Measurements from ENCODE around the gene ZNF467.

The ZNF467 gene

DNA sequence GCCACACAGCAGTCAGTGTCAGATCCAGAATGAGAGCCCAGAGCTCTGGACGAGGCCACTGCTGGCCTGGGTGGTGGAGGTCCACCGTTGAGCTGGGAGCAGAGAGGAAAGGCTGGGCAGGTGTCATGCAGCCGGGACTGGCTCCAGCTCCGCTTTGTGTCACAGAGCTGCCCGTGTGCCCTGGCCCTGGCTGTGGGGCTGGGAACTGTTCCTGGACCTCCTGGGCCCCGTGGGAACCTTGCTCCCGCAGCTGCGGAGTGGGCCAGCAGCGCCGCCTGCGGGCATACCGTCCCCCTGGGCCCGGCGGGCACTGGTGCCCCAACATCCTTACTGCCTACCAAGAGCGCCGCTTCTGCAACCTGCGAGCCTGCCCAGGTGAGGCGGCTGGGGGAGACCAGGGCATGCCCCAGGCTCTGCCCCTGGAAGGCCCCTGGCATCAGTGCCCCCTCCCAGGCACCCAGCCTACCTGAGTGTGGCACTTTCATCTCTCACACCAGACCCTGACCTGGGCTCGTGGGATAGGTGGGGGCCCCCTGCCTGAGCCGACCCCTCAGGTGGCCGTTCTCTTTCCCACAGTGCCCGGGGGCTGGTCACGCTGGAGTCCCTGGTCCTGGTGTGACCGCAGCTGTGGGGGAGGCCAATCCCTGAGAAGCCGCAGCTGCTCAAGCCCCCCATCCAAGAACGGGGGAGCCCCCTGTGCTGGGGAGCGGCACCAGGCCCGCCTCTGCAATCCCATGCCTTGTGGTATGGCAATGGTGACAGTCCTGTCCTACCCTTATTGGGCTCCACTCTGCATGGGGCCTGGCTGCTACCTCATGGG, 46.0 kb upstream of the ZNF467 start:
- DNase-seq (ENCODE audit: low spot score), result no peak
- in situ Hi-C loops (cut with MboI; ENCODE audit: low sequenced_read_pairs, unreplicated experiment), result no loop called here
- TF ChIP-seq, protein P1, sequence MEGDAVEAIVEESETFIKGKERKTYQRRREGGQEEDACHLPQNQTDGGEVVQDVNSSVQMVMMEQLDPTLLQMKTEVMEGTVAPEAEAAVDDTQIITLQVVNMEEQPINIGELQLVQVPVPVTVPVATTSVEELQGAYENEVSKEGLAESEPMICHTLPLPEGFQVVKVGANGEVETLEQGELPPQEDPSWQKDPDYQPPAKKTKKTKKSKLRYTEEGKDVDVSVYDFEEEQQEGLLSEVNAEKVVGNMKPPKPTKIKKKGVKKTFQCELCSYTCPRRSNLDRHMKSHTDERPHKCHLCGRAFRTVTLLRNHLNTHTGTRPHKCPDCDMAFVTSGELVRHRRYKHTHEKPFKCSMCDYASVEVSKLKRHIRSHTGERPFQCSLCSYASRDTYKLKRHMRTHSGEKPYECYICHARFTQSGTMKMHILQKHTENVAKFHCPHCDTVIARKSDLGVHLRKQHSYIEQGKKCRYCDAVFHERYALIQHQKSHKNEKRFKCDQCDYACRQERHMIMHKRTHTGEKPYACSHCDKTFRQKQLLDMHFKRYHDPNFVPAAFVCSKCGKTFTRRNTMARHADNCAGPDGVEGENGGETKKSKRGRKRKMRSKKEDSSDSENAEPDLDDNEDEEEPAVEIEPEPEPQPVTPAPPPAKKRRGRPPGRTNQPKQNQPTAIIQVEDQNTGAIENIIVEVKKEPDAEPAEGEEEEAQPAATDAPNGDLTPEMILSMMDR (IDR thresholded peaks at IDR 0.05; ENCODE audit: borderline replicate concordance, control extremely low read depth, extremely low read depth, insufficient read depth, missing control alignments), result no peak

DNA sequence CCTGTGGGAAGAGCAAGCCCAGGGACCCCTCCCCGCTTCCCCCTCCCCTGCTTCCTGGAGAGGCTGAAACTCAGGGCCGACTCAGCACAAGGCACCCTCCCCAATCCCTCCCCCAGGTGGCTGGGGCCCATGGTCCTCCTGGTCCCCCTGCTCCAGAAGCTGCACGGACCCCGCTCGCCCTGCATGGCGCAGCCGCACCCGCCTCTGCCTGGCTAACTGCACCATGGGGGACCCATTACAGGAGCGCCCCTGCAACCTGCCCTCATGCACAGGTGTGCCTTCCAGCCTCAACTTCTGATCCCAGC, 45.1 kb upstream of the ZNF467 start:
- in situ Hi-C loops (cut with MboI; ENCODE audit: low sequenced_read_pairs, unreplicated experiment), result no loop called here
- DNase-seq (ENCODE audit: low spot score), result no peak
- TF ChIP-seq, protein P1 (IDR thresholded peaks at IDR 0.05; ENCODE audit: borderline replicate concordance, control extremely low read depth, extremely low read depth, insufficient read depth, missing control alignments), result no peak

DNA sequence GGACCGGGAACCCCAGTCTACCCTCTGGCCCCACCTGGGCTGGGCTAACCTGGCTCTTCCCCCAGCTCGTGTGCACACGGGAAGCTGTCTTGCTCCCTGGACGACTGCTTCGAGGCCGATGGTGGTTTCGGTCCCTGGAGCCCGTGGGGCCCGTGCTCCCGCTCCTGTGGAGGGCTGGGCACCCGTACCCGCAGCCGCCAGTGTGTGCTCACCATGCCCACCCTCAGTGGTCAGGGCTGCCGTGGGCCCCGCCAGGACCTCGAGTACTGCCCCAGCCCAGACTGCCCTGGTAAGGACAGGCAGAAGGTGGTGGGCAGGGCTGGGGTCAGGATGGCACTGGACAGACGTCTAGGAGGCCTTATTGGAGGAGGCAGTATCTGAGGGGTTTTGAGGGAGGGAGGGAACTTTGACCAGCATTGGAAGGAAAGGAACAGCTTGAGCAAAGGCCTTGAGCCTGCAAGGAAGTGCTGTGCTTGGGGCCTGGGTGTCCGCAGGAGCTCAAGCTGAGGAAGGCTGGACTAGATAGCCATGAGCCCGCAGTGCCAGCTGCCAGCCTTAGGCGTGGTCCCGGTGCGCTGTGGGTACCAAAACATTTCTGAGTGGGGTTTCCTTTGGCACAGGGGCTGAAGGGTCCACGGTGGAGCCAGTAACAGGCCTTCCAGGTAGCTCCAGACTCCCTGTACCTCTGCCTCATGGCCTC, 44.6 kb upstream of the ZNF467 start:
- in situ Hi-C loops (cut with MboI; ENCODE audit: low sequenced_read_pairs, unreplicated experiment), result no loop called here
- no peak for DNase-seq (ENCODE audit: low spot score)
- TF ChIP-seq, protein P1 (IDR thresholded peaks at IDR 0.05; ENCODE audit: borderline replicate concordance, control extremely low read depth, extremely low read depth, insufficient read depth, missing control alignments), result no peak

DNA sequence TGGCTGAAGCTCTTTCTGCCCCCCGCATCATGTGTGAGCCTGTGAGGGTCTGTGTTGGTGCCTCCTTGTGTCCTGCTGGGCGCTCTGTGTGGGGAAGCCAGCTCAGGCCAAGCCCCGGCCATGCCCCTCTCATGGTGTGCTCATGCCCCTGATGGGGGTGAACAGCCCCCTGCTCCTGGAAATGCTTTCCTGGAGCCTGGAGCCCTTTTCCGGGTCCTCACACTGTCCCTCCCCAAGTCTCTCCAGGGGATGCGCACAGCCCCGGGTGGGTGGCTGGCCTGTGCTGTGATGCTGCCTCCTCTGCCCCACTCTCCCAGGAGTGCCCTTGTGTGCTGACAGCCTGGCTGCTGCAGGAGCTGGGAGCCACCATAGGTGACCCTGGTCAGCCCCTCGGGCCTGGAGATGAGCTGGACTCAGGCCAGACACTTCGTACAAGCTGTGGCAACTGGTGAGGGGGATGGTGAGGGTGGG, 43.9 kb upstream of the ZNF467 start:
- no peak for DNase-seq (ENCODE audit: low spot score)
- in situ Hi-C loops (cut with MboI; ENCODE audit: low sequenced_read_pairs, unreplicated experiment), result no loop called here
- TF ChIP-seq, protein P1 (IDR thresholded peaks at IDR 0.05; ENCODE audit: borderline replicate concordance, control extremely low read depth, extremely low read depth, insufficient read depth, missing control alignments), result no peak

DNA sequence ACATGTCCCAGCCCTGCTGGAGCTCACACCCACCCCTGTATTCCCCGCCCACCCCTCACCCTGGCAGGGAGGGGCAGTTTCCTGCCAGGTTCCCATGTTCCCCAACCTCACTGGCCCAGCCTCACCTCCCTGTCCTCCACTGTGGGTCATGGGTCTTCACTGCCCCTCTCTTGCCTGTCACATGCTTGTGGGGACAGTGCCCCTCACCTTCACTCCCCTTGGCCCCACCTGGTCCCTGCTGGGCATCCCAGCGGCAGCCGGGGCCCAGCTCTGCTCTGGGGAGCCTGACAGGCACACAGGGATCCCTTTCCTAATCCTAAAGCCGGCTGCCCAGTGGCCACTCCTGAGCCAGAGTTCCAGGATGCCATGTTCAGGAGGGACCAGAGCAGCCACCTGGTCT, 43.4 kb upstream of the ZNF467 start:
- in situ Hi-C loops (cut with MboI; ENCODE audit: low sequenced_read_pairs, unreplicated experiment), result no loop called here
- no peak for DNase-seq (ENCODE audit: low spot score)
- TF ChIP-seq, protein P1 (IDR thresholded peaks at IDR 0.05; ENCODE audit: borderline replicate concordance, control extremely low read depth, extremely low read depth, insufficient read depth, missing control alignments), result no peak

DNA sequence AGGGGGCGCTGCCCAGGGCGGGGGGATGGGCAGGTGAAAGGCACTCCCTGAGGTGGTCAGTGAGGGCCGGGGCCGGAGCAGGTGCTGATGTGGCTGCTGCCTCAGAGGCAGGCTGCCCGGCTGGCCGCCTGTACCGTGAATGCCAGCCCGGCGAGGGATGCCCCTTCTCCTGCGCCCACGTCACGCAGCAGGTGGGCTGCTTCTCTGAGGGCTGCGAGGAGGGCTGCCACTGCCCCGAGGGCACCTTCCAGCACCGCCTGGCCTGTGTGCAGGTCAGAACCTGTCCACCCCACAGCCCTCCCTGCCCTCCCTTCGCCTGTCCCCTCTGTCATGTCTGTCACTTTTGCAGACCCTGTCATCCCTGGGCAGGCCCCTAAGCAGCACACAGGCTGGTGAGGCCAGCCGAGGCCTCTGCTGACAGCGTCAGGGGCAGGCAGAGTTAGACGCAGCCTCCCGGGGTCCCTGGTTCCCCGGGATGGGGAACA, 42.9 kb upstream of the ZNF467 start:
- TF ChIP-seq, protein P1 (IDR thresholded peaks at IDR 0.05; ENCODE audit: borderline replicate concordance, control extremely low read depth, extremely low read depth, insufficient read depth, missing control alignments), result no peak
- no peak for DNase-seq (ENCODE audit: low spot score)
- in situ Hi-C loops (cut with MboI; ENCODE audit: low sequenced_read_pairs, unreplicated experiment), result no loop called here

All from GM13976 (cell line).